K562 (cell line): ENCODE results near the gene NNAT. TPM values are rescaled to one million over a fixed set of nuclear protein-coding genes. Genes with fewer than 3 reads are reported as not detected.

ENCODE experiments used
- CREB1 ChIP-seq, 2 experiments: sonication (generic) in 1 of 2; formaldehyde crosslinking in 1 of 2; IDR thresholded peaks; 2 replicates each; pipeline versions ENCODE4 v1.6.1 to v1.8.0; 2012 to 2022; ENCODE audit warnings: inconsistent platforms in 1 of 2, mild to moderate bottlenecking in 1 of 2, missing genetic modification reagents in 1 of 2, moderate library complexity in 1 of 2
- CREB3L1 ChIP-seq: fragments of 450-650 bp; IDR thresholded peaks from 2 replicates; pipeline ENCODE4 v1.6.1; 2014; ENCODE audit warnings: low read depth, mild to moderate bottlenecking, moderate library complexity, borderline replicate concordance
- DLX4 ChIP-seq: fragments of 250-450 bp; sonication (Bioruptor Pico); IDR thresholded peaks from 2 replicates; pipeline ENCODE4 v1.6.1; 2021; ENCODE audit warnings: mild to moderate bottlenecking
- EP300 ChIP-seq: IDR thresholded peaks from 2 replicates; pipeline ENCODE4 v1.6.1; 2012; ENCODE audit warnings: low read length, improper control_type of control experiment
- FOSL1 ChIP-seq: fragments of 200-800 bp; sonication (Bioruptor generic); conservative IDR thresholded peaks from 2 replicates; pipeline ENCODE4 v1.6.1; 2016; ENCODE audit warnings: missing genetic modification characterization, missing compliant biosample characterization
- HIVEP1 ChIP-seq: fragments of 250-450 bp; sonication (Bioruptor Pico); IDR thresholded peaks from 2 replicates; pipeline ENCODE4 v1.4.0; 2020; ENCODE audit warnings: mild to moderate bottlenecking
- MEIS2 ChIP-seq: fragments of 450-650 bp; IDR thresholded peaks from 2 replicates; pipeline ENCODE4 v1.6.1; 2014; ENCODE audit warnings: mild to moderate bottlenecking; ENCODE audit not compliant: partially characterized antibody
- MNT ChIP-seq, 2 experiments: fragments of 450-650 bp; conservative IDR thresholded peaks; 2 replicates each; pipeline ENCODE4 v1.6.1; 2017; ENCODE audit warnings: mild to moderate bottlenecking in 2 of 2, moderate library complexity in 2 of 2
- POLR2AphosphoS2 ChIP-seq: IDR thresholded peaks from 2 replicates; pipeline ENCODE4 v1.6.1; 2012; ENCODE audit warnings: low read length, improper control_type of control experiment
- RB1 ChIP-seq: fragments of 450-650 bp; IDR thresholded peaks from 2 replicates; pipeline ENCODE4 v1.6.1; 2017; ENCODE audit warnings: low read depth, mild to moderate bottlenecking
- REST ChIP-seq, 2 experiments: fragments of 450-650 bp; formaldehyde crosslinking in 1 of 2; IDR thresholded peaks; 2 replicates each; pipeline versions ENCODE4 v1.4.0 to v1.6.1; 2014 to 2020; ENCODE audit warnings: mild to moderate bottlenecking in 2 of 2, borderline replicate concordance in 1 of 2, low read depth in 1 of 2
- SPI1 ChIP-seq: IDR thresholded peaks from 2 replicates; pipeline ENCODE4 v1.6.1; 2011; ENCODE audit warnings: low read depth, low read length, control low read depth, borderline replicate concordance
- STAG1 ChIP-seq: sonication (generic); formaldehyde crosslinking; IDR thresholded peaks from 2 replicates; pipeline ENCODE4 v1.5.0; 2020; ENCODE audit warnings: missing genetic modification reagents, borderline replicate concordance
- TBP ChIP-seq: optimal IDR thresholded peaks from 2 replicates; pipeline ENCODE3; 2011; ENCODE audit warnings: low read depth, low read length, improper control_type of control experiment
- ZNF24 ChIP-seq: fragments of 450-650 bp; IDR thresholded peaks from 2 replicates; pipeline ENCODE4 v1.6.1; 2016
- ZNF347 ChIP-seq: fragments of 450-650 bp; formaldehyde crosslinking; IDR thresholded peaks from 2 replicates; pipeline ENCODE4 v1.4.0; 2020; ENCODE audit warnings: low read depth, mild to moderate bottlenecking, moderate library complexity
- polyA plus RNA-seq, 8 experiments: library from polyadenylated mRNA; depleted of rRNA in 4 of 8; stranded (reverse) in 5 of 8; unstranded in 3 of 8; fragments of >200 nt; fragmentation: Nextera tagmentation in 2 of 8; fragmentation: Illumina TruSeq in 1 of 8; extraction: Ambion mirVana in 2 of 8; extraction: Trizol in 1 of 8; gene quantifications; 2 replicates each; pipeline versions ENCODE4 v1.2.1 to v1.2.3, GENCODE V29; 2011 to 2014; ENCODE audit warnings: inconsistent platforms in 1 of 8, missing spikeins in 1 of 8
- total RNA-seq, 7 experiments: library from RNA; depleted of rRNA in 6 of 7; stranded (reverse); fragments of >200 nt in 6 of 7; fragmentation: Illumina TruSeq in 2 of 7; extraction: Trizol in 2 of 7; gene quantifications; 2 replicates each; pipeline versions ENCODE4 v1.2.1 to v1.2.3, GENCODE V29; 2011 to 2021; ENCODE audit warnings: low replicate concordance in 1 of 7

The NNAT gene
- total and polyA plus RNA-seq, 9 of the 15 experiments (the other 6 are each of a cell fraction or from before 2014, with no cell fraction given): 0.13 TPM; not detected in 8

- TF ChIP-seq REST (IDR thresholded peaks at IDR 0.05; ENCODE audit: borderline replicate concordance) (peak; percentile 78; the same call in 1 of the 2 replicates), REST (CRISPR knock-in tag; IDR thresholded peaks at IDR 0.05; ENCODE audit: low read depth) (no peak), DLX4 (no peak), MEIS2 (peak; percentile 65), ZNF24 (no peak), CREB1 (IDR thresholded peaks at IDR 0.05) (no peak), CREB1 (CRISPR knock-in tag; IDR thresholded peaks at IDR 0.05) (no peak), RB1 (0 out of 2 replicates have a peak, but pooled peaks have one; percentile 33), EP300 (no peak), FOSL1 (tag) (no peak), HIVEP1 (CRISPR knock-in tag) (no peak), ZNF347 (no peak), MNT (conservative IDR thresholded peaks at IDR 0.05) (no peak), CREB3L1 (no peak), TBP (peak; percentile 27), SPI1 (0 out of 2 replicates have a peak, but pooled peaks have one; percentile 29), STAG1 (CRISPR knock-in tag) (peak; percentile 46; the same call in 1 of the 2 replicates), POLR2AphosphoS2 (no peak)
Measured at GRCh38 chr20:37534401-37535157, 13.5 kb downstream of the NNAT start (continued).
